NB4 (cell line): ENCODE results near the gene IGSF6.

Experiments
- MYC ChIP-seq: IDR thresholded peaks from 2 replicates; pipeline ENCODE4 v1.6.1; 2011; ENCODE audit warnings: low read depth, low read length
- POLR2A ChIP-seq: IDR thresholded peaks from 2 replicates; pipeline ENCODE4 v1.6.1; 2011; ENCODE audit warnings: mild to moderate bottlenecking; ENCODE audit not compliant: insufficient read length; ENCODE audit errors: extremely low read depth
- TF ChIP-seq, protein P1 (sequence below): IDR thresholded peaks from one replicate; pipeline ENCODE4 v1.5.1; 2012; ENCODE audit warnings: low read depth, low read length
- TF ChIP-seq, protein P2 (sequence below): IDR thresholded peaks from 2 replicates; pipeline ENCODE4 v1.6.1; 2011; ENCODE audit warnings: low read depth, low read length

DNA sequence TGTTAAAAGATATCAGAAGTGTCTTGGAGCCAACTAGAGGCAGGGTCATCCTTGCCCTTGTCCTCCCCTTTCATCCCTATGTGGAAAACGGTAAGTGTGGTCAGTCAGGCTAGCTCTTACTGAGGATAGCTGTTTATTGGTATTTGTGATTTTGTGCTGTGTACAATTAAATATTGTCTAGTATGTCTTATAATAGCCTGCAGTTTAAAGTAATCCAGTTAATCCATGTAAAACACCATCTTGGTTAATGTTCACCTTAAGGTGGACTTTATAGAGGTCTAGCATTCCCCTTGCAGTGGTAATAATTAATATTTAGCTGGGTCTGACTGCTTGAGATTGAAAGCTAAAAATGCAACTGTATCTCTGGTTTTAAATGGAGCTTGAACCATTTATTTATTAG lies 27.4 kb downstream of the IGSF6 start:
- TF ChIP-seq, protein P1, sequence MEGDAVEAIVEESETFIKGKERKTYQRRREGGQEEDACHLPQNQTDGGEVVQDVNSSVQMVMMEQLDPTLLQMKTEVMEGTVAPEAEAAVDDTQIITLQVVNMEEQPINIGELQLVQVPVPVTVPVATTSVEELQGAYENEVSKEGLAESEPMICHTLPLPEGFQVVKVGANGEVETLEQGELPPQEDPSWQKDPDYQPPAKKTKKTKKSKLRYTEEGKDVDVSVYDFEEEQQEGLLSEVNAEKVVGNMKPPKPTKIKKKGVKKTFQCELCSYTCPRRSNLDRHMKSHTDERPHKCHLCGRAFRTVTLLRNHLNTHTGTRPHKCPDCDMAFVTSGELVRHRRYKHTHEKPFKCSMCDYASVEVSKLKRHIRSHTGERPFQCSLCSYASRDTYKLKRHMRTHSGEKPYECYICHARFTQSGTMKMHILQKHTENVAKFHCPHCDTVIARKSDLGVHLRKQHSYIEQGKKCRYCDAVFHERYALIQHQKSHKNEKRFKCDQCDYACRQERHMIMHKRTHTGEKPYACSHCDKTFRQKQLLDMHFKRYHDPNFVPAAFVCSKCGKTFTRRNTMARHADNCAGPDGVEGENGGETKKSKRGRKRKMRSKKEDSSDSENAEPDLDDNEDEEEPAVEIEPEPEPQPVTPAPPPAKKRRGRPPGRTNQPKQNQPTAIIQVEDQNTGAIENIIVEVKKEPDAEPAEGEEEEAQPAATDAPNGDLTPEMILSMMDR = no peak
- TF ChIP-seq POLR2A = no peak
- no peak for TF ChIP-seq MYC
- TF ChIP-seq, protein P2, sequence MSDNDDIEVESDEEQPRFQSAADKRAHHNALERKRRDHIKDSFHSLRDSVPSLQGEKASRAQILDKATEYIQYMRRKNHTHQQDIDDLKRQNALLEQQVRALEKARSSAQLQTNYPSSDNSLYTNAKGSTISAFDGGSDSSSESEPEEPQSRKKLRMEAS = no peak
